HepG2 (cell line): Measurements from ENCODE around the gene USP30. TPM values are rescaled to one million over a fixed set of nuclear protein-coding genes. Genes with fewer than 3 reads are reported as not detected.

Source experiments
- CEBPG ChIP-seq: IDR thresholded peaks from 2 replicates; pipeline ENCODE4 v1.6.1; 2016
- FOXP1 ChIP-seq, 2 experiments: fragments of 450-650 bp in 1 of 2; IDR thresholded peaks; 2 replicates each; pipeline ENCODE4 v1.6.1; 2017 to 2018; ENCODE audit warnings: antibody characterized with exemption in 1 of 2
- GZF1 ChIP-seq: sonication (generic); formaldehyde crosslinking; IDR thresholded peaks from 2 replicates; pipeline ENCODE4 v1.5.1; 2020; ENCODE audit warnings: mild to moderate bottlenecking, missing genetic modification reagents
- PAX8 ChIP-seq: sonication (generic); formaldehyde crosslinking; IDR thresholded peaks from 2 replicates; pipeline ENCODE4 v1.8.0; 2022; ENCODE audit warnings: mild to moderate bottlenecking, missing genetic modification reagents, borderline replicate concordance
- SP5 ChIP-seq: IDR thresholded peaks from 2 replicates; pipeline ENCODE4 v1.6.1; 2016; ENCODE audit warnings: low read depth, borderline replicate concordance
- TRAFD1 ChIP-seq: sonication (generic); formaldehyde crosslinking; IDR thresholded peaks from 2 replicates; pipeline ENCODE4 v1.5.1; 2020; ENCODE audit warnings: missing genetic modification reagents, mild to moderate bottlenecking, borderline replicate concordance
- ZNF382 ChIP-seq: sonication (generic); formaldehyde crosslinking; IDR thresholded peaks from 2 replicates; pipeline ENCODE4 v1.5.0; 2020; ENCODE audit warnings: missing genetic modification reagents, mild to moderate bottlenecking, borderline replicate concordance
- ZNF629 ChIP-seq: sonication (generic); formaldehyde crosslinking; conservative IDR thresholded peaks from 2 replicates; pipeline ENCODE4 v1.5.0; 2020; ENCODE audit warnings: missing genetic modification reagents
- ZNF781 ChIP-seq: sonication (generic); formaldehyde crosslinking; IDR thresholded peaks from 2 replicates; pipeline ENCODE4 v1.5.1; 2020; ENCODE audit warnings: borderline replicate concordance, mild to moderate bottlenecking, missing genetic modification reagents; ENCODE audit errors: not compliant biosample characterization
- ZNF784 ChIP-seq: sonication (generic); formaldehyde crosslinking; IDR thresholded peaks from 2 replicates; pipeline ENCODE4 v1.5.1; 2020; ENCODE audit warnings: missing genetic modification reagents, mild to moderate bottlenecking, borderline replicate concordance
- polyA plus RNA-seq, 8 experiments: library from polyadenylated mRNA; depleted of rRNA in 3 of 8; stranded (reverse) in 7 of 8; unstranded in 1 of 8; fragments of >200 nt; fragmentation: Illumina TruSeq in 4 of 8; extraction: Trizol in 4 of 8; gene quantifications; 2 replicates each; pipeline versions ENCODE4 v1.2.1 to v1.2.3, GENCODE V29; 2011 to 2016; ENCODE audit warnings: low read depth in 4 of 8, missing spikeins in 1 of 8, mixed read lengths in 1 of 8; ENCODE audit not compliant: insufficient read depth in 1 of 8
- total RNA-seq, 5 experiments: library from RNA; depleted of rRNA; stranded (reverse); fragments of >200 nt; fragmentation: Illumina TruSeq; extraction: Trizol; gene quantifications; 2 replicates each; pipeline ENCODE4 v1.2.3, GENCODE V29; 2016; ENCODE audit warnings: low read depth in 1 of 5
- TF ChIP-seq, protein P1 (sequence below): sonication (generic); formaldehyde crosslinking; IDR thresholded peaks from 2 replicates; pipeline ENCODE4 v1.4.0; 2020; ENCODE audit warnings: mild to moderate bottlenecking, missing genetic modification reagents
- TF ChIP-seq, protein P2 (sequence below): IDR thresholded peaks from 2 replicates; pipeline ENCODE4 v1.6.1; 2016
- TF ChIP-seq, protein P3 (sequence below): IDR thresholded peaks from 2 replicates; pipeline ENCODE4 v1.6.1; 2016; ENCODE audit warnings: missing biosample characterization, missing genetic modification reagents, low read depth
- TF ChIP-seq, protein P4 (sequence below): sonication (generic); formaldehyde crosslinking; IDR thresholded peaks from 2 replicates; pipeline ENCODE4 v1.4.0; 2020; ENCODE audit warnings: missing genetic modification reagents, borderline replicate concordance

The USP30 gene
- total and polyA plus RNA-seq, 2 of the 13 experiments (the other 11 are each of a cell fraction or from before 2014, with no cell fraction given), result 11.2 to 20.8 TPM

DNA sequence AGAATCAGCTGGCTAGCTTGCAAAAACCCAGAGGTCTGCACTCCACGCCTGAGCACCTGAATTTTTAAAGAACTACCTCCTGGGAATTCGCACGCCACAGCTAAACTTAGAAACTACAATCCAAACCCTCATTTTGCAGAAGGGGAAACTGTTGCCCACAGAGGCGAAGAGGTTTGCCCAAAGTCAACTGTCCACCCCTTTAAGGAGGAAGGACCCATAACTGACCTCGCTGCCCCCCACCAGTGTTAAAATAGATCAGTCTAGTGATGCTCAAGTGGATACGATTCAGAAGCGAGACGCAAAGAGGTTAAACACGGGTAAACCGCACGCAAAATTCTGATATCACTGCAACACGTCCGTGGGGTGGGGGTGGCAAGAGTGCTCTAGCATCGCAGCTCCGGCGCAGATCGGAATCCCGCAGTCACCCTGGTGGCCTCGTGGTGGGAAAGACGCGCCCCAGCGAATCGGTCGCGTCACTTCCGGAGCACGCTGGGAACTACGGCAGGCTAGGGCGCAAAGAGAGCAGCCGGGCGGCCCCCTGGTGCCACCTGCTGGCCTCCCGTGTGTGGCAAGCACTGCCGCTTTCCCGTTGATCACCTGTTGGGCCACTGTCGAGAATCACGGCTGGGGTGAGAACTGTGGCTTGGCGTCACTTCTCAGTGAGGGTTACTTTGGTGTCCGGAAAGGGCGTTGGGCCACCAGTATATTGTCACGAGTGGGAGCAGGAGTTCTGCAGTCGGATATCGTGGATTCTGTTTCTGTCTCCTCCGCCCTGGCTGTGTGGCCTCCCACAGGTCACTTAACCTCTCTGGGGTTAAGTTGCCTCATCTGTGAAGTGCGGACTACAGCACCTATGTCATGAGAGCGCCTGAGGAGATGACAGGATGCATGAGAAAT, 40.9 kb downstream of the USP30 start, which contains the start of gene ALKBH2 (continued):
- TF ChIP-seq ZNF784 (CRISPR knock-in tag) (peak; percentile 98), GZF1 (peak; percentile 89; the same call in 1 of the 2 replicates), FOXP1 (IDR thresholded peaks at IDR 0.05) (no peak), FOXP1 (CRISPR knock-in tag; IDR thresholded peaks at IDR 0.05) (0 out of 2 replicates have a peak, but pooled peaks have one; percentile 10), SP5 (CRISPR knock-in tag) (peak; percentile 48; the same call in 1 of the 2 replicates), TRAFD1 (peak; percentile 33; the same call in 1 of the 2 replicates), ZNF382 (CRISPR knock-in tag) (no peak), ZNF781 (peak; percentile 99), PAX8 (CRISPR knock-in tag) (no peak), CEBPG (CRISPR knock-in tag) (peak; percentile 46), ZNF629 (CRISPR knock-in tag) (no peak; the same call in 1 of the 2 replicates)
- TF ChIP-seq, protein P1, sequence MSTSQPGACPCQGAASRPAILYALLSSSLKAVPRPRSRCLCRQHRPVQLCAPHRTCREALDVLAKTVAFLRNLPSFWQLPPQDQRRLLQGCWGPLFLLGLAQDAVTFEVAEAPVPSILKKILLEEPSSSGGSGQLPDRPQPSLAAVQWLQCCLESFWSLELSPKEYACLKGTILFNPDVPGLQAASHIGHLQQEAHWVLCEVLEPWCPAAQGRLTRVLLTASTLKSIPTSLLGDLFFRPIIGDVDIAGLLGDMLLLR (CRISPR knock-in tag), result peak; percentile 99
- TF ChIP-seq, protein P2, sequence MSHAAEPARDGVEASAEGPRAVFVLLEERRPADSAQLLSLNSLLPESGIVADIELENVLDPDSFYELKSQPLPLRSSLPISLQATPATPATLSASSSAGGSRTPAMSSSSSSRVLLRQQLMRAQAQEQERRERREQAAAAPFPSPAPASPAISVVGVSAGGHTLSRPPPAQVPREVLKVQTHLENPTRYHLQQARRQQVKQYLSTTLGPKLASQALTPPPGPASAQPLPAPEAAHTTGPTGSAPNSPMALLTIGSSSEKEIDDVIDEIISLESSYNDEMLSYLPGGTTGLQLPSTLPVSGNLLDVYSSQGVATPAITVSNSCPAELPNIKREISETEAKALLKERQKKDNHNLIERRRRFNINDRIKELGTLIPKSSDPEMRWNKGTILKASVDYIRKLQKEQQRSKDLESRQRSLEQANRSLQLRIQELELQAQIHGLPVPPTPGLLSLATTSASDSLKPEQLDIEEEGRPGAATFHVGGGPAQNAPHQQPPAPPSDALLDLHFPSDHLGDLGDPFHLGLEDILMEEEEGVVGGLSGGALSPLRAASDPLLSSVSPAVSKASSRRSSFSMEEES (CRISPR knock-in tag), result peak; percentile 77
- TF ChIP-seq, protein P3, sequence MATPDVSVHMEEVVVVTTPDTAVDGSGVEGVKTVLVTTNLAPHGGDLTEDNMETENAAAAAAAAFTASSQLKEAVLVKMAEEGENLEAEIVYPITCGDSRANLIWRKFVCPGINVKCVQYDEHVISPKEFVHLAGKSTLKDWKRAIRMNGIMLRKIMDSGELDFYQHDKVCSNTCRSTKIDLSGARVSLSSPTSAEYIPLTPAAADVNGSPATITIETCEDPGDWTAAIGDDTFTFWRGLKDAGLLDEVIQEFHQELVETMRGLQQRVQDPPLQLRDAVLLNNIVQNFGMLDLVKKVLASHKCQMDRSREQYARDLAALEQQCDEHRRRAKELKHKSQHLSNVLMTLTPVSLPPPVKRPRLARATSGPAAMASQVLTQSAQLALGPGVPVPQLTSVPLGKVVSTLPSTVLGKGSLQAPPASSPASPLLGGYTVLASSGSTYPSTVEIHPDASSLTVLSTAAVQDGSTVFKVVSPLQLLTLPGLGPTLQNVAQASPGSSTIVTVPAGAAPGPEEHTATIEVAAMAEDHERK, result peak; percentile 62; the same call in 1 of the 2 replicates
- TF ChIP-seq, protein P4, sequence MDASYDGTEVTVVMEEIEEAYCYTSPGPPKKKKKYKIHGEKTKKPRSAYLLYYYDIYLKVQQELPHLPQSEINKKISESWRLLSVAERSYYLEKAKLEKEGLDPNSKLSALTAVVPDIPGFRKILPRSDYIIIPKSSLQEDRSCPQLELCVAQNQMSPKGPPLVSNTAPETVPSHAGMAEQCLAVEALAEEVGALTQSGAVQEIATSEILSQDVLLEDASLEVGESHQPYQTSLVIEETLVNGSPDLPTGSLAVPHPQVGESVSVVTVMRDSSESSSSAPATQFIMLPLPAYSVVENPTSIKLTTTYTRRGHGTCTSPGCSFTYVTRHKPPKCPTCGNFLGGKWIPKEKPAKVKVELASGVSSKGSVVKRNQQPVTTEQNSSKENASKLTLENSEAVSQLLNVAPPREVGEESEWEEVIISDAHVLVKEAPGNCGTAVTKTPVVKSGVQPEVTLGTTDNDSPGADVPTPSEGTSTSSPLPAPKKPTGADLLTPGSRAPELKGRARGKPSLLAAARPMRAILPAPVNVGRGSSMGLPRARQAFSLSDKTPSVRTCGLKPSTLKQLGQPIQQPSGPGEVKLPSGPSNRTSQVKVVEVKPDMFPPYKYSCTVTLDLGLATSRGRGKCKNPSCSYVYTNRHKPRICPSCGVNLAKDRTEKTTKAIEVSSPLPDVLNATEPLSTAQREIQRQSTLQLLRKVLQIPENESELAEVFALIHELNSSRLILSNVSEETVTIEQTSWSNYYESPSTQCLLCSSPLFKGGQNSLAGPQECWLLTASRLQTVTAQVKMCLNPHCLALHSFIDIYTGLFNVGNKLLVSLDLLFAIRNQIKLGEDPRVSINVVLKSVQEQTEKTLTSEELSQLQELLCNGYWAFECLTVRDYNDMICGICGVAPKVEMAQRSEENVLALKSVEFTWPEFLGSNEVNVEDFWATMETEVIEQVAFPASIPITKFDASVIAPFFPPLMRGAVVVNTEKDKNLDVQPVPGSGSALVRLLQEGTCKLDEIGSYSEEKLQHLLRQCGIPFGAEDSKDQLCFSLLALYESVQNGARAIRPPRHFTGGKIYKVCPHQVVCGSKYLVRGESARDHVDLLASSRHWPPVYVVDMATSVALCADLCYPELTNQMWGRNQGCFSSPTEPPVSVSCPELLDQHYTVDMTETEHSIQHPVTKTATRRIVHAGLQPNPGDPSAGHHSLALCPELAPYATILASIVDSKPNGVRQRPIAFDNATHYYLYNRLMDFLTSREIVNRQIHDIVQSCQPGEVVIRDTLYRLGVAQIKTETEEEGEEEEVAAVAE (CRISPR knock-in tag), result peak; percentile 69
